ENCODE measurements around the gene MAP2.

Gene MAP2

DNA sequence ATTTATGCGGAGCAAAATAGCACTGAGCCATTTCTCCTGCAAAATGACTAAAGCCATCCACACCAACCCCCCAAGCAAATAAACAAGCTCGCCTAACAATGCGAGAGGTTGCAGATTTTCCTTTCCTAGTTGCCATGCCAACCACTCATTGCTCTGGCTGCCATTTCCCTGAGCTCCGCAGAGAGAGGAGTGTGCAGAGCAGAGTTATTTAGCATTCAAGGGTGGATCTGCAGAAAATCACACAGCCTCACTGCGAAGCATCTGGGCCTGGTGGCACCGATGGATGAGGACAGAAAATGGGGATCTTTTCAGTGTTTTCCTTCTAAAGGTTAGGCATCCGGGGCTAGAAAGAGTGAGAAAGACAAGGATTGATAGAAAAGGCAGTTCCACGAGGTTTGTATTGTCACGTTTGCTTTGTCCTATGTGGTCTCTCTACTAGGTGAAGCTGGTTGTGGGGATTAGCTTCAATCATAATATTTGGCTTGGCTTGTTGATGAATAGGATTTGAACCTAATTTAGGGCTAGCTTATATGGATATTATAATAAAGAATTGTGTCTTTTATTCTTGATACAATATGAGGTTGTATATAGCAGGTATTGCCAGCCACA is 237.5 kb downstream of the MAP2 start:
- no peak for DNase-seq (ENCODE audit: low read depth in 2 of 2)

DNA sequence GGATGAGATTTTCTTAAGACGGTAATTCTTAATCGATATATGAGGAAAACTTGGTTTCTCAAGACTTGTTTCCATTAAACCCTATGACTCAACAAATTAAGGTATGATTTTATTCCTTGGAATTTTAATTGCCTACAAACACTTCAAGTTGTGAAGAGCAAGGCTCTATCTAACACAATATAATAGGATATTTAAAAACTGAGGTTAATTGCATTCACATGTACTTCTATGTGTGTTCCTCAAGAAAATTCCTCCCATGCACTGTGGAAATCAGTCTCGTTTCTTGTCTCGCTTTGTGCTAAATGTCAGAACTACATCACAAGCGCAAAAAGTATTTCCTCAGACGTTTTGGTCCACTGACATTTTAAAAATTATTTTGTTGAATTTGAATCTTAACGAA is 238.2 kb downstream of the MAP2 start:
- DNase-seq (ENCODE audit: low read depth in 2 of 2) = no peak

DNA sequence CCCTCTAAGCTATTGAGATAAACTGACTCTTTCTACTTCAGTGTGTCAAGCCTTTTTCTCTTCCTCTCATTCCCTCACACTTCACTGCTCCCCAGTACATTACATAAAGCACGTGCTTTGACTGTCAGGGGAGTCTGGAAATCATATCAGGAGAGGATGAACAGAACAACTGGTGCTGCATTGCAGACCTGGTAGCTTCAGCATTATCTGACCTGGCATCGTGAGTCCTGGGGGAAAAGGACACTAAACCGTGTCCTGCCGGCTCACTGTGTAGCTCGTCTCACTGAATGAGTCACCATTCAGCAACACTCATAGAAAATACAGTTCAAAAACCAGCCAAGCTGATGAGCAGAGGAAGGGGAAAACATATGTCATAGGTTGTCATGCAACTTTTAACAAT is 239.3 kb downstream of the MAP2 start:
- no peak for DNase-seq (ENCODE audit: low read depth in 2 of 2)

DNA sequence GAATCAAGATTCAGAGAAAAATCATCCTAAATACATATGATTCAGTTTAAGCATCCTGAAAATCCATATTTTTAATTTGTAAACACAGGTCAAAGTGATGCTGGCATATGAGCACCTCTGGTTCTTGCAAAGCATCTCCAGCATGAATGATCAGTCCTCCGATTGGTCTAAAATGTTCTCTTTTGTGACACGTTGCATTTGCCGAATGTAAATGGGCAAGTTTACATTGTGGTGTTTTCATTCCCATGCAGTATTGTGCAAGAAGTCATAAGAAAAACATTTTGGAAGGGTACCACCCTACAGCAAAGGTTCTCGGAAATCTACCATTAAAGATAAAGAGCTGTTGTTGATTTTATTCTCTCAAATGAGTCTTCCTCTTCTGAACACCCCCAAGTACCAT is 239.8 kb downstream of the MAP2 start:
- DNase-seq (ENCODE audit: low read depth in 2 of 2) = no peak

DNA sequence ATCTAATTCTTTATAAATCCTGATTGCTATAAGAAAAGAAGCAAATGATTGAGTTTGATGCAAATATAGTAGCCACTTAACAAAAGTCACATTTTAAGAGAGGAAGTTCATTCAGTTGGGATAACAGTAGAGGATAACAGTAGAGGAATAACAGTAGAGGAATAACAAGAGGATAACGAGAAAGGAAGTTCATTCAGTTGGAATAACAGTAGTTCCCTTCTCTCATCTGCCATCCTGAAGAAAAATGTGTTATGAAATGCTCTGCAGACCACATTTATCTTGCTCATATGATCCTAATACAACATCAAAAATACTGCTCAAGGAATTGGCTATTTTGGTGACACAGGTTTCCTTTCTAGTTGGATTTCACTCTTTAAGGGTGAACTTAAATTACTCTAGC is 242.4 kb downstream of the MAP2 start:
- no peak for DNase-seq (ENCODE audit: low read depth in 2 of 2)

DNA sequence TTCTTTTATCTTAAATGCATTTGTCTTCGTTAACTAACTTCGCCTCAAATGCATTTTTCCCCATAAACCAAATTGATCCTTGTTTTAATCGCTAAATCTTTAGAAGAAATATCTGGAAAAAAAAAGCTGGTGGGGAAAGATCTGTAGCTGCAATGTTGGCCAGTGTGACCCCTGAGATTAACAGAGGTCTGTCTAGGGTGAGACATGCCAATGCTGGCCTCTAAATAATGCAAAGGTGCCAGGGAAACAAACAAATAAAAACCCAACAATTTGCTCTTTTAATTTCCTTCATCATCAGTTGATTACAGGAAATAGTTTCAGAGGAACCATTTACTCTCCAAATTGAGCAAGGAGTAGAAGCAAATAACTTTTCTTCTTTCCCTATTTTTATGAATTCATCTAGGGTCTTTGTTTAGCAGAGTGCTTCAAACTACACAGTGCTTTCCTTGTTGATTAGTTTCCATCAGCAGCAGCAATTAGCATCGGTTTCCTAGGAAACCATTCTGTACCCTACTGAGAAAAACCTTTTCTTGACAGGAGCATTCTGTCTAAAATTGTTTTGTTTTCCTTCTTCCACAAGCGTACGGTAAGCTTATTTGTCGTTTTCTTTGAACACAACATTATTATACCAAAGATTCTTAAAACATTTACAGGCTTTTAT is 247.3 kb downstream of the MAP2 start:
- no peak for DNase-seq (ENCODE audit: low read depth in 2 of 2)

DNA sequence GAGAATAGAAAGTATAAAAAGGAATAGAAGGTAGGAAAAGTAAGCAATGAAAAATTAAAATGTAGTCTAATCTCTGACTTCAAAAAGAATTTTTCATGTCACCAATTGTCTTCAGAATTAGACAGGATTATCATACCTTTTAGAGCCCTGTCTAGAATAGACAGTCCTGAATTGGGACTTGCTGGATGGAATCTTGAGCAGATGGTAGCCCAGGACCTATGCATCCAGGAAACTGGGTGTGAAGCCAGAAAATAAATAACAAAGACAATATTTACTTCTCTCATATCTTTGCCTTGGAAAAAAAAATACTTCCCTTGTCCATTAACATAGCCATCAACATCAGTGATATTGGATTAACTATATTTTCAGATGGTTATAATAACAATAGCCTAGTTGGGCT is 250.0 kb downstream of the MAP2 start:
- DNase-seq (ENCODE audit: low read depth in 2 of 2) = no peak

DNA sequence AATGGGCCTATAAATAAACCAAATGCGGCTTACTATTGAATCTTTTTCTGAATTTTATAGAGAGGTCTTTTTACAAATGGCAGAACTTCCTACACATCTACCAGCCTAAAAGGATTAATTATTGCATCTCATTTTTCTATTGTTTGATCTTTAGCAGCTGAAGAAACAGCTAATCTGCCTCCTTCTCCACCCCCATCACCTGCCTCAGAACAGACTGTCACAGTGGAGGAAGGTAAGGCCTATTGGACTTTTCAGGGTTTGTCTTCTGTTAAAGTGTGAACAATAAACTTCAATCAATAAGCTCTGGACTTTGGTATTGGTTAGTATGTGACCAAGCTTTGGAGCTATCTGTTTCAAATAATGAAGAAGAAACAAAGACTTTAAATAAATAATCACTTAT is 256.7 kb downstream of the MAP2 start:
- DNase-seq (ENCODE audit: low read depth in 2 of 2) = no peak

DNA sequence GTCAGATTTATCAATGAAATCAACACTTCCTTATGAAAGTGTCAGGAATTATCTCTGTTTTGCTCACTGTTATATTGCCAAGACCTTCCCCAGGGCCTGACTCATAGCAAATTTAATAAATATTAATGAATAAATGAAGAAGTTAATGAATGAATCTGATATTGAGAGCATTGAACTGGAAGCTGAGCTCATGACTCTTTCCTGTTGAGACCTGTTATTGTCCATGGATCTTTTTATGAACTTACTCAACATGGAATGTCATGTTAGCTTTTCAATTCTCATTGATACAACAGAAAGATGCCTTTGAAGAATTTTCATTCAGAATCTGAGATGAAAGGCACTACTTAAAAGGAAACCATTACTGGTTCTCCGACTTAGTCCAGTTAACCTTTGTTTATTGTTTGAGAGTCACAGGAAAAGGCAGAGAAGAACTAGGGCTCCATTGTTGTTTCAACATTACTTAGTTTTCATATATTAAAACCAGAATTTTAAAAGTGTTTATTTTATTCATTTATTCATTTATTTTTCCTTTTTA is 257.4 kb downstream of the MAP2 start:
- DNase-seq (ENCODE audit: low read depth in 2 of 2) = no peak

DNA sequence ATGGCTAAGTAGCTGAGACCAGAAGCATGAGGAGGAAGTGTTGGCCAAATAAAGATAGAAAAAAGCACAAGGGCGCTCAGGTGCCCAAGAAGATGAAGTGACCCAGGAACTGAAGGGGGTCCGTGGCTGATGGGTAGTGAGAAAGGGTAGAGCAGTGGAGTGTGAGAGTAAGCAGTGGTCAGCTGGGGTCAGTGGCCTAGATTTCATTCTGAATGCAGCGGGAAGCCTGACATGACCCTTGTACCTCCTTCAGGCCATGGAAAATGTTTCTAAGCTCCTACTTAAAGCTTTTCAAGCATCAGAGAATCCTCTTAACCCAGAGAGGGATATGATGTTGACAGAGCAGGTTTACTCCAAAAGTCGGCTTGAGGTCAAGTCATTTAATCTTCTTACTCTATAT is 258.8 kb downstream of the MAP2 start:
- DNase-seq (ENCODE audit: low read depth in 2 of 2) = no peak

DNA sequence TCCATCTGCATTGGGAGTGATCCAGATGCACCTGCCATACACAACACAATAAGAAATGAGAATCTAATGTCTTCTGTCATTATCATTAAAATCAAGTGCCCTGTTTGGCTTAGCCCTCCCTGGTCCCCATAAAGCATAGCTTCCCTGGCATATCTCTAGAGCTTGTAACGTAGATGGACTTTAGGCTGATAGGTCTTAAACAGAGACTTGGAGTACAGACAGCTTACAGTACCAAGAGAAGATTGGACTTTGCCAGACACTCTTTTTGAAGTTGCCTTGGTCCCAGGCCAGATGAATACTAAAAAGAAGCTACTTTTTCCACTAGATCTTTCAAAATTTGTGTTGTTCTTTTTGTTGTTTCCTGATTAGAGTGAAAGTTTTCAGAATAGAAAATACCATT is 261.5 kb downstream of the MAP2 start:
- DNase-seq (ENCODE audit: low read depth in 2 of 2) = no peak

DNA sequence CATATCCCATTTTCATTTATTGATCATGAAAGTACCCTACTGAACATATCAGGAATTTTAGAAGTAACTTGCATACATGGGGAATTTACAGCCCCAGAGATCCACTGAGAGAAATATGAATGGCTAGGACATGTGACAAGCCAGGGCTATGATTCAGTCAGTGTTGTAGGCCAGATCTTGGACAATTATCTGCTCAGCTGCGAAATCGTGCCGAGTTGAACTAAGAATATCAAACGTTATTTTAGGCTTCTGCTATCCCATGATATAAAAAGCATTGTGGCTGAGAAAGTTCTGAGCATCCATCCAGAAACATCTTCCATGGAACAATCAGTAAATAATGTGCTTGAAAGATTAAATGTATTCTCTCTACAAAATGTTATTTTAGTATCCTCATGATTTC is 262.1 kb downstream of the MAP2 start:
- DNase-seq (ENCODE audit: low read depth in 2 of 2) = no peak

DNA sequence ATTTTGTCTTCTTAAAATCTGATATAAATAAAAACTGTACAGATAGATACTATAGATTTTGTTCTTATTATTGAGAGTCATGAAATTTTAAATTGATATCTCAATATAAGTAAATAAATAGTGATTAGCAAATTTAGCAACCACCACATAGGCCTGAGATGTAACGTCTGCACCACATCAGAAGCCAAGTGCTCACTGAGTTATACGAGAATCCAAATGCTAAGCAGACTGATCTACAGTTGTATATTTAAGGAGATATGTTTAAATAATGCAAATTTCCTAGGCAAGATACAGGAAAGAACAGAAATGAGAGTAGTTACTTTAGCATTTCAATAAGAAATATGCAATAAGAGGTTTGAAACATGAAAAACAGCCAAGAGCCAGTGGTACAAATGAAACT is 262.6 kb downstream of the MAP2 start:
- no peak for DNase-seq (ENCODE audit: low read depth in 2 of 2)

DNA sequence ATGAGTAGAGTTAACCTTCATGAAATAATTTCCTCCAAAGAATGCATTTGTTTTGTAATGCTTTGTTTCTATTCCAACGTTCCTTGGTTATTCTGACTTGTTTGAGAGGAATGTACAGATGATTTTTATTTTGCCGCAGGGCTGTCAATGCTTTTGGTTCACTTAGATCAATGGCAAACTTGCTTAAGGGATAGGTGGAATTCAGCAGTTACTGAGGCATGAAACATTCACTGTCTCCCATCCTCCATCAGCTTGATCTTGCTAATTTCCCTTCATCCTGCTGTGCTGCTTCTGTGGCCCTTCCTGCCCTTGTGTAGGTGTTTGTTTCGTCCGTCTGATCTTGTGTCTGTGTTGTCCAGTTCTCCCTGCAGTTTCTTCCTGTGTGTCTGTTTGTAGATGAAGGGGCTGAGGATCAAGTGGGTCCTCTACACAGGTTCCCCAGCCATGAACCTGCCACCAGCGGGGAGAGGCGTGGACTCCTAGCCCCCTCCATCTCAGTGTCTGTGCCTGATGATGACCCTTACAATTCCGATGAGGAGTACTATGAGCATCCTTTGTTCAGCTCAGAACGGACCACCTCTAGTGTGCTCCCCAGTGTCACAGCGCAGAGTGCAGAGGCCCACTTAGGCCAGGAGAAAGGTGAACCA is 263.6 kb downstream of the MAP2 start:
- DNase-seq (ENCODE audit: low read depth in 2 of 2) = no peak

DNA sequence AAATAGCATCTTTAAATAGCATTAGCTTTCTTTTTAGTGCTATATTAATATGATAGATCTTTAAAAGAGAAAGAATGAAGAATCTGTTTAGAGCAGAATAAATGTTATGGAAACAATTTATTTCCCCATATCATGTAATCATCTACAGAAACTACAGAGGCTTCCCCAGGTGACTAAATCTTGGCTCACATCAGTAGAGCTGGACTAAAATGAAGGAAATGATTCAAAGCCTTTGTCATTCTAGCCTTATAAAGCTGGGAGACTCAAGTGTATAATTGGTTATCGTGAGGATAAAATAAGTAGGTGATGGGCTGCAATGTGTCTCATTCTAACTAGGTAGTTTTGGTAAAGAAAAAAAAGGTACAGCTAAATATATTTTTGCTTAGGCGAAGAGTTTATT is 264.5 kb downstream of the MAP2 start:
- DNase-seq (ENCODE audit: low read depth in 2 of 2) = no peak

DNA sequence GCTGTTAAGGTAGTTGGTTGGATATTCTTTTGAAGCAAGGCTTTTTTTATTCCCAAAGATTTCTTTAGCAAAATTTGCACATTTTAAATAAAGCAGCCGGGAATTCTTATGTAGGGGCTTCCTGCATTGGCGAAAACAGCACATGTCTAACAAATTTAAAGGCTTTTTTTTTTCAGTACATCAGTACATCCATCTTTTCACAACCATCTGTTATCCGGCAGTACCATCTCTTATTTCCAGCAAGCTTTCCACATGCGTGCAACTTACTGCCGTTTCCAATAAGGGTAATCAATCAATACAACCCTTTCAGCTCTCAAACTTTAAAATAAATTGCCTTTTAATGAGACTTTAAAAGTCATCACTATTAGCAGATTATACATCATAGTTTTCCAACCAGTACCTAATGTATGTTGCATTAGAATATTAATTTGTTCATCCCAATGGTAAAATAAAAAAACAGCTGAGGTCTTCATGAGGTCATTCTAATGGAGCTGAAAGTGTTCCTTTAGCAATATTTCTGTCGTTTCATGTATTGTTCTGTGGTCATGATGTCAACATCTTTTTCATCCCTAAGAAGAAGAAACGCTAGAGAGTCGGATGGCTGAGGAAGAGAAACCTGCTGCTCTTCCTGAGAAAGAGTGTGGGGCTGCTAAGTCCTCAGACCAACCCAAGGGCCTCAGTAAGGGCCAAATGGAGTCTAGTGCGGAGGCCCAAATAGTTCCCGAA is 266.3 kb downstream of the MAP2 start:
- DNase-seq (ENCODE audit: low read depth in 2 of 2) = no peak

DNA sequence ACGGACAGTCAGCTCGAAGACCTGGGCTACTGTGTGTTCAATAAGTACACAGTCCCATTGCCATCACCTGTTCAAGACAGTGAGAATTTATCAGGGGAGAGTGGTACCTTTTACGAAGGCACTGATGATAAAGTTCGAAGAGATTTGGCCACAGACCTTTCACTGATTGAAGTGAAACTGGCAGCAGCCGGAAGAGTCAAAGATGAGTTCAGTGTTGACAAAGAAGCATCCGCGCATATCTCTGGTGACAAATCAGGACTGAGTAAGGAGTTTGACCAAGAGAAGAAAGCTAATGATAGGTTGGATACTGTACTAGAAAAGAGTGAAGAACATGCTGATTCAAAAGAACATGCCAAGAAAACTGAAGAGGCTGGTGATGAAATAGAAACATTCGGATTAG is 270.9 kb downstream of the MAP2 start:
- DNase-seq (ENCODE audit: low read depth in 2 of 2) = no peak

DNA sequence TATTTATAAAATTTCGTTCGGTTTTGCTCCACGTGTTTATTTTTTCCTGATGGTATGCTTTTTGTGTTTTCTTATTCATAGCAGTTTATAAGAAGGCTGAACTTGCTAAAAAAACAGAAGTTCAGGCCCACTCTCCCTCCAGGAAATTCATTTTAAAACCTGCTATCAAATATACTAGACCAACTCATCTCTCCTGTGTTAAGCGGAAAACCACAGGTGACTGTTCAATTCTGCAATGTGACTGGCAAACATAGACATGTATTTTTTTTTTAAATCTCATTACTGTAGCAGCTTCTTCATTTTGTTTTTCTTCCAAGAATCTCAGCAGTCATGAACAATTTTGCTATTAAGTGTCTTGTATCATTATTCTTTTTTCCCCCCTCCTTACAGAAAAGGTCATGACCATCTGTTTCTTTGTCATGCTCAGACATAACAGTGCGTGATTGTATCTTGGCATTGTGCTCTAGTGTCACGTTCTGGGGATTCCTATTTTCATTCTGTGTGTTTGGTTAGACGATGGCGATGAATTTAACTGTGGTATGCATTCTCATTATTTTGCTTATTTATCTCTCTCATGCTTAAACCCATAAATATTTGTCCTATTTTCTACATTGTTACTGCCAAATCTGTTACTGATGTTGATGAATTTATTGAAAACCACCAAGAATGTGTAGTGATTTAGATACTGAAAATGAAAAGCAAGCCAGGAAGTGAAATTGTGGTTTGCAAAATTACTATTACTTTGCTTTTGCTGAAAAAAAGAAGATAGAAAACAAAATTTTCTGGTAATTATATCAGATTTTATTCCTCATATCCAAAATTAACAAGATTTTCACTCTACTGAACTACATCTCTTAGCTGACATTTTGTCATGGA is 273.2 kb downstream of the MAP2 start:
- no peak for DNase-seq (ENCODE audit: low read depth in 2 of 2)

DNA sequence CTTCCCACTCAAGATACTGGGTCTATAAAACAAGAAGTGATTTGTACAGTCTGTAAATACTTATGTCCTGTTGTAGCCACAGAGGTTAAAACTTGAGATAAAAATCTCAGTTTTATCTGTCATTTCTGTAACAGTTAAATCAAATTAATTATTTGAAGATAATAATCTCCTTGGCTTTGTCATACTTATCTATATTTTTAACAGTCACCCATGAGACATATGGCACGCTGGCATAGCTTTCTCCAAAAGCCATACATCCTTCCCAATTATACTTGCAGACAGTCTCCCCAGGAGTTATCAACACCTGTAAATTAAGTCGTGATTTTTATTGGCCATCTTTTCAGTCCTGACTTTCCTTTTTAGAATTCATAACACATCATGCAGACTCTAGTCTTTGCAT is 278.9 kb downstream of the MAP2 start:
- no peak for DNase-seq (ENCODE audit: low read depth in 2 of 2)

DNA sequence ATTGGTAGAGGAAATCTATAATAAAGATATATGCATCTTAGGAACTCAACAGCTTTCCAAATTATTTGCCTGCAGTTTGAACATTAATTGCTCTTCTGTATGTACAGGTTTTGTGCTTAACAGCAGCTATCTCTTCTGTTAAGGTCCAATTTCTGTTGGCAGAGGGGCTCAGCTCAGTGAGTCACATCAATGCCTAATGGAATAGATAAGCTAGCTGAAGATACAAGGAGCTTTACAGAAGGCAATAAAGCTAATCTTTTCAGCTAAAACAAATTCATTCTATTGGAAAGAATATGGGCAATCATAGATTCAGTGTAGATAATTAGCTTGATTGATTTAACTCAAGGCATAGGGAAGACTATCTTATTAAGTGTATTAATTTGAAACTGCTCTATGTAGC is 289.4 kb downstream of the MAP2 start:
- no peak for DNase-seq (ENCODE audit: low read depth in 2 of 2)

DNA sequence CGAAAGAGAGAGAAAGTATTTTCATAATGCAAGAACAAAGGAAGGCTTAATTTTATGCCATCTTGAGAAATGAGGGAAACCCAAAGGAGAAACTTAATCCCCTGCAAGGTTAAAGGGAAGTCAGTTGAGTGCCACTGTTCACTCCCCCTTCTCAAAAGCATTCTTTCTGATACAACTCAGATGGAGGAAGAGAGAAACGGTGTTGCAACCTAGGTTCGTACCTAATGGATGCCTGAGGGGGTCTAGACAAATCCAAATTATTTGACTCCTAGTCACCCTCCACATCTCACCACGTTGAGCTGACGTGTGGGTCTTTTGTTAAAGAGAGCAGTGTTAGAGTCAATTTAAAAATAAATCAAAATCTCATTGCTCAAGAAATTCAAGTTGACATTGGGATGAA is 295.2 kb downstream of the MAP2 start:
- DNase-seq (ENCODE audit: low read depth in 2 of 2) = no peak

DNA sequence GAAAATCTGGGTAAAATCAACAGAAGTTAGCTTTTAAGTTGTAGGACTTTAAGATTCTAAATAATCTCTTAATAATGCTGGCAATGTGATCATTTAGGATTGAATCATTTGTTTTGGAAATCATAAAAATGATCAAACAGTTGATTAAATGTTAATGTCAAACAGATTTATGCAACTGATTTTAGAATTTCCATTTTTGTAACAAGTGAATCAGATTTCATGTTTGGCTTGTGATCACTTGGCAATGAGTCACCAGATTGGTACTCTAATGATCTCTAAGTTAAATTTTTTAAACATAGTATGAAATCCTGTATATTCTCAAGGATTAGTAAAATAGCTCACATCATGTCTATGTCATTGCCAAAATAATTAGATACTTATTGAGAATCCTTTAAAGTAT is 297.6 kb downstream of the MAP2 start:
- DNase-seq (ENCODE audit: low read depth in 2 of 2) = no peak
